ENCODE data around the gene PSG3.
"Not testable (repeated sequence)": the region's sequence is repeated elsewhere in the genome, so short reads cannot be mapped to it uniquely, and the experiment has no call there.

Gene PSG3

DNA sequence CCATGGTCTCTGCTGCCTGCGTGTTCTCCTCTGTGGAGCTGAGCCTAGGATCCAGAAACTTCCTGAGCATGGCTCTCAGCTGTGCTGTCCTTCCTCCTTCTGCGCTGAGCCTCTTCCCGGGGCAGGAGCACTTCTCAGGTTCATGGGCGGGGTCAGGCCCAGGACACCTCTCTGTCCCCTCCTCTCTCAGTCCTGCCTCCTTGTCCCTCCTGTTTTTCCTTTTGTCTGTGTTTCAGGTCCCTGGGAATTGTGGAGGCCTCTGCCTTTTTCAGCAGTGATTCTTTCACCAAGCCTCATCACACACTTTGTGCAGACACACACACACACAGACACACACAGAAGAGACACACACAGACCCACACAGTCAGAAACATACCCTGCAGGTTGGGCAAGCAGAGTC lies at the start of gene PSG3:
TSS of gene PSG3 (minus strand) at position 101 of the 400 bp plus-strand sequence. CDS start at position 4, 97 bp downstream.
- H3K4me3 Mint-ChIP-seq; H3K4me1 Mint-ChIP-seq (ENCODE audit: low read depth); H3K27ac Mint-ChIP-seq; H3K36me3 Mint-ChIP-seq (ENCODE audit: low read depth); H3K9me3 Mint-ChIP-seq; DNase-seq: not testable (repeated sequence)
- H3K27me3 Mint-ChIP-seq, result peaks cover 31% of the 10 kb centered on the region

DNA sequence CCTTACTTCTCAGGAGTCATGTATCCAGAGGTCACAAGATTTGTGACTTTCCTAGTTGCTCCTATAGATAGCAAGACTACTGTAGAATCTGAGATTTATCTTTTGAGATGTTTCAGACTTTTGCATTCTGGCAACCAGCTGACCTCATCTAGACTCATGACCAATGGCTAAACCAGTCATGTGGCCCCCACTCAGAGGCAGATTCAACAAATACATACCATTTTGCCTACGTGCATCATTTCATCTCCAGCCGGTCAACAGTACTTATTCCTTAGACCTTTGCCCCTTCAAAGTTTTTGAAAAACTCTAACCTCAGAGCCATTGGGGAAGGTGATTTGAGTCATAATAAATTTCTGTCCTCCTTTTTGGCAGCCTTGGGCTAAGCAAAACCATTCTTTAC lies 48.5 kb upstream of the PSG3 start:
- not testable (repeated sequence) for H3K27ac Mint-ChIP-seq; H3K4me1 Mint-ChIP-seq (ENCODE audit: low read depth); H3K27me3 Mint-ChIP-seq

DNA sequence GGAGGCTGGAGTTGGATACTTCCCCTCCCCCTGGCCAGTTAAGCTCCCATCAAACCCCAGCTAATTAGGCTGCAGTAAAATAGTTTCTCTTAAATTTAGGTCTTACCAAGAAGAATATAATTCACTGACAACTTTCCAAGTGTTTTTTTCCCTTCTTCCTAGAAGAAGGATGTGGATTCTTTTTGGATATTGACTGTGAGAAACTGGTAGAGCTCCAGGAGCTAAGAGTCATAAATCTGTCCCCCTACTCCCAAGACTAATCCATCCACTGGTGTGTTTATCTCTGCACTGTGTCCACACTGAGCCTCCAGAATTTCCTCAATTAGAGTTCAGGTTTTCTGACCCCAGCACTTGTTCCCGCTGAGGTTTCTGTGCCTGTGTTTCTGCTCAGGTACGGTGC lies 47.5 kb upstream of the PSG3 start:
- not testable (repeated sequence) for H3K27me3 Mint-ChIP-seq; H3K27ac Mint-ChIP-seq; H3K9me3 Mint-ChIP-seq; H3K4me3 Mint-ChIP-seq; H3K36me3 Mint-ChIP-seq (ENCODE audit: low read depth); DNase-seq; H3K4me1 Mint-ChIP-seq (ENCODE audit: low read depth)

More for the DNA sequence above, 48.5 kb upstream of the PSG3 start:
- H3K36me3 Mint-ChIP-seq (ENCODE audit: low read depth); H3K4me3 Mint-ChIP-seq; DNase-seq: not testable (repeated sequence)
- H3K9me3 Mint-ChIP-seq, result peaks cover 18% of the 10 kb centered on the region

DNA sequence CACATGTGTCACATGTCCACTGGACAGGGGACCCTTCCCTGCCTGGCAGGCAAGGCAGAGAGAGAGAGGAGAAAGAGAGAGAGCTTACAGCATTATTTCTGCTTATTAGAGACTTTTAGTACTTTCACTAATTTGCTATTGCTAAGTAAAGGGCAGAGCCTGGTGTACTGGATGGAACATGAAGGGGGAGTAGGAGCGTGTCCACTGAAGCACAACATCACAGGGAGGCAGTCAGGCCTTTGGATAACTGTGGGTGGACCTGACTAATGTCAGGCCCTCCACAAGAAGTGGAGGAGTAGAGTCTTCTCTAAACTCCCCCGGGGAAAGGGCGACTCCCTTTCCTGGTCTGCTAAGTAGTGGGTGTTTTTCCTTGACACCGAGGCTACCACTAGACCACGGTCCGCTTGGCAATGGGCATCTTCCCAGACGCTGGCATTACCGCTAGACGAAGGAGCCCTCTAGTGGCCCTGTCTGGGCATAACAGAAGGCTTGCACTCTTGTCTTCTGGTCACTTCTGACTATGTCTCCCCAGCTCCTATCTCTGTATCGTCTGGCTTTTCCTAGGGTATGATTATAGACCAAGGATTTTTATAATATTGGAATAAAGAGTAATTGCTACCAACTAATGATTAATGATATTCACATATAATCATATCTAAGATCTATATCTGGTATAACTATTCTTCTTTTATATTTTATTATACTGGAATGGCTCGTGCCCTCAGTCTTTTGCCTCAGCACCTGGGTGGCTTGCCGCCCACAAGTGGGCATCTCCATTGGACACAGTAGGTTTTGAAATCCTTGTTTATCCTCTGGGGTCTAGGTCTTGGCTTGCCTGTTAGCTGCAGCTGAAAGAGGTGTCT lies 36.7 kb upstream of the PSG3 start:
- not testable (repeated sequence) for H3K4me1 Mint-ChIP-seq (ENCODE audit: low read depth); H3K4me3 Mint-ChIP-seq; H3K27ac Mint-ChIP-seq; H3K36me3 Mint-ChIP-seq (ENCODE audit: low read depth); H3K9me3 Mint-ChIP-seq
- peak; percentile 41 for DNase-seq
- H3K27me3 Mint-ChIP-seq, result peaks cover 40% of the 10 kb centered on the region

DNA sequence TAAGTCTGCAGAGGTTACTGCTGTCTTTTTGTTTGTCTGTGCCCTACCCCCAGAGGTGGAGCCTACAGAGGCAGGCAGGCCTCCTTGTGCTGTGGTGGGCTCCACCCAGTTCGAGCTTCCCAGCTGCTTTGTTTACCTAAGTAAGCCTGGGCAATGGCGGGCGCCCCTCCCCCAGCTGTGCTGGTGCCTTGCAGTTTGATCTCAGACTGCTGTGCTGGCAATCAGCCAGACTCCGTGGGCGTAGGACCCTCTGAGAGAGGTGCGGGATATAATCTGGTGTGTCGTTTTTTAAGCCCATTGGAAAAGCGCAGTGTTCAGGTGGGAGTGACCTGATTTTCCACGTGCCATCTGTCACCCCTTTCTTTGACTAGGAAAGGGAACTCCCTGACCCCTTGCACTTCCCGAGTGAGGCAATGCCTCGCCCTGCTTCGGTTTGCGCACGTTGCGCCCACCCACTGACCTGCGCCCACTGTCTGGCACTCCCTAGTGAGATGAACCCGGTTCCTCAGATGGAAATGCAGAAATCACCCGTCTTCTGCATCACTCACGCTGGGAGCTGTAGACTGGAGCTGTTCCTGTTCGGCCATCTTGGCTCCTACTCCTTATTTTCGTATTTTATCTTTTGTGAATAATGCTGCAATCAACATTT lies 34.4 kb upstream of the PSG3 start:
- not testable (repeated sequence) for H3K4me1 Mint-ChIP-seq (ENCODE audit: low read depth); H3K36me3 Mint-ChIP-seq (ENCODE audit: low read depth); DNase-seq; H3K27ac Mint-ChIP-seq; H3K9me3 Mint-ChIP-seq; H3K4me3 Mint-ChIP-seq
- peaks cover 32% of the 10 kb centered on the region for H3K27me3 Mint-ChIP-seq

- H3K36me3 Mint-ChIP-seq (ENCODE audit: low read depth); H3K9me3 Mint-ChIP-seq; H3K27ac Mint-ChIP-seq; H3K4me3 Mint-ChIP-seq; DNase-seq; H3K4me1 Mint-ChIP-seq (ENCODE audit: low read depth): not testable (repeated sequence)
- peaks cover 13% of the 10 kb centered on the region for H3K27me3 Mint-ChIP-seq
Observed at GRCh38 chr19:42767319-42767718, 27.0 kb upstream of the PSG3 start.

DNA sequence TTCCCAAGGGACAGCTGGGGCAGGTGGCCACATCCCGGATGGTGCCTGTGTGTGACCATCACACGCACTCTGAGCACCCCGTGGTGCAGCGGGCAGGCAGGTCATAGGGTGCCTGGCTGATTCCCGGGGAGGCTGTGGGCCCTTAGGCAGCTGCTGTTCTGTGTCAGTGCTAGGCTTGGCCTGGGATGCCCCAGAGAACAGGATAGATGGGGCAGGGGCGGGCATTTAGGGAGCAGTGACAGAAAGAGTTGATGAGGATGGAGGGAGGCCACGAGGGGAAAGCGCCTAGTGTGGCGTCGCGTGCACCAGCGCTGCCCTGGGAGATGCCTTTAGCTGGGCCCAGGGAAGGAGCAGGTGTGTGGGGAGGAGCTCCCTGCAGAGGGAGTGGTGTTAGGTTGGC lies 26.6 kb upstream of the PSG3 start:
- H3K36me3 Mint-ChIP-seq (ENCODE audit: low read depth); DNase-seq; H3K4me3 Mint-ChIP-seq; H3K9me3 Mint-ChIP-seq; H3K27ac Mint-ChIP-seq; H3K4me1 Mint-ChIP-seq (ENCODE audit: low read depth): not testable (repeated sequence)
- H3K27me3 Mint-ChIP-seq, result peaks cover 13% of the 10 kb centered on the region

GRCh38 chr19:42764836-42765235 lies 24.6 kb upstream of the PSG3 start:
- Mint-ChIP-seq H3K9me3 (no peaks in the 10 kb centered on the region), H3K36me3 (ENCODE audit: low read depth) (no peaks in the 10 kb centered on the region), H3K27me3 (peaks cover 13% of the 10 kb centered on the region), H3K27ac (no peak overlapping the region), H3K4me1 (ENCODE audit: low read depth) (no peaks in the 10 kb centered on the region), H3K4me3 (no peak overlapping the region)
- no peak for DNase-seq

DNA sequence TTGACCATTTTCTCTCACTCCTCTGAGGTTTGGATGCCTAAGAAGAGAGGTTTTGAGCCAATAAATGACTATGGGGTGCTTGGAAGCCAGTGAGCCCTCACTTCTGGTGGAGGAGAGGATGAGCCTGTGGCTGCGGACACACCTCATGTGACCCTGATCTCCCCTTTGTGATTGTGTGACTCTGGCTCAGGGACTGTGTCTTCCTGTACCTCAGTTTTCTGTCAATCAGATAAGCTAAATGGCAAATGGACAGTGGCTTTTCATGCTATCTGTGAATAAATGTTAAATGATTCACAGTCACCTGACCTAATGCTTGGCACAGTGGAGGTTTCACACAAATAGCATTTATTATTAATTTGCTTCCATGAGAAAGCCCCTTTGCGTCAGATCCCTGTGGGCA lies 22.5 kb upstream of the PSG3 start:
- H3K9me3 Mint-ChIP-seq, result no peaks in the 10 kb centered on the region
- H3K27me3 Mint-ChIP-seq, result peaks cover 13% of the 10 kb centered on the region
- no peak for DNase-seq
- H3K36me3 Mint-ChIP-seq (ENCODE audit: low read depth), result no peaks in the 10 kb centered on the region
- no peaks in the 10 kb centered on the region for H3K4me1 Mint-ChIP-seq (ENCODE audit: low read depth)
- no peak overlapping the region for H3K4me3 Mint-ChIP-seq
- H3K27ac Mint-ChIP-seq, result no peak overlapping the region

DNA sequence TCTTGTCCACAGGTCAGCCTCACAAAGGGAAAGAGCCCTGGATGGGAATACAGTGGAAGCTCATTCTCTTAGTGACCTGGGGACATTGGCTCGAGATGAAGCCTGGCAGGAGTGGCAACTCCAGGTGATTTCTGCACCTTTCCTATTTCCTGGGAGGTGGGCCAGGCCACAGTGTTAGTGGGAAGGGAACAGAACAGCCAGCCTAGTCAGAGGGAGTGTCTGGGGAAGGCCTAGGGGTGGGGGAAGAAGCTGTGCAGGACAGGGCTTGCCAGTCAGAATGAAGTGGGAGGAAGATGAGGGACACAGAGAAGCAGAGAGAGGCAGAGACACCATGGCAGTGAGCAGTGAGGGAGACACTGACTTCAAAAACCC lies 21.6 kb upstream of the PSG3 start:
- H3K36me3 Mint-ChIP-seq (ENCODE audit: low read depth); DNase-seq: not testable (repeated sequence)
- peaks cover 13% of the 10 kb centered on the region for H3K27me3 Mint-ChIP-seq

DNA sequence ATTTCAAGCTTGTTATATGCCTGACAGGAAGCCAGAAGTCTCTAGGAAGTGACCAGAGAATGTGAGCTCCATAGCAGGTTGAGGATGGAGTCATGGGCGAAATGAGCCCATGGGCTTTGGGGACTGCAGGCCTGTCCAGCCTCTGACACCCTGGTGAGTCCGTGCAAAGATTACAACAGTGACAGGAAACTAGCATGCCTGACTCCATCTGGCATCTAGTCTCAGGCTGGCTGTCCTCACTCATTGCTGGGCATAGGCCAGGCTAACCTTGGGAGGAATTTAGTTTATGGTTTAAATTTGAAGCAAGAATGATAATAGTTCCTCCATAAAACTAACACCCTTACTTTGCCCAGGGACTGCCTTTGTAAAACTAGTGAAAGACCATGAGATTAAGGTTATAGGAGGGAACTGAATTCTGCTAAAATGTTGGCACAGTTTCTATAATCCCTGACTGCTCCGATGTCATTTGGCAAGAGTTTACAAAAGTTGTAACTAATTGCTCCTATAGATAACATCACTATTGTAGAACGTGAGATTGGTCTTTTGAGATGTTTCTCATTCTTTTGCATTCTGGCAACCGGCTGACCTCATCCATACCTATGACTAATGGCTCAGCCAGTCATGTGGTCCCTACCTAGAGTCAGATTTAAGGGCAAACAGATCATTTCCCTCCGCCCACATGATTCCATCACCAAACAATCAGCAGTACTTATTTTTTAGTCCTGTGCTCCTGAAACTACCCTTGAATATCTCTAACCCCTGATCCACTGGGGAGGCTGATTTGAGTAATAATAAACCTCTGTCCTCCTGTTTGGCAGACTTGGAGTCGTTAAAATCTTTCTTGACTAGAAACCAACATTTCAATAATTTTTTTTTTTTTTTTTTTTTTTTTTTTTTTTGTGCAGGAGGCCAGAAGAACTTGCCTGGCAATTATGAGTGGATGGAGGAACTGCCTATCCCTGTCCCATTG lies 21.0 kb upstream of the PSG3 start:
- not testable (repeated sequence) for H3K9me3 Mint-ChIP-seq; H3K36me3 Mint-ChIP-seq (ENCODE audit: low read depth); DNase-seq; H3K4me1 Mint-ChIP-seq (ENCODE audit: low read depth); H3K4me3 Mint-ChIP-seq; H3K27me3 Mint-ChIP-seq; H3K27ac Mint-ChIP-seq

More for the DNA sequence above, 21.6 kb upstream of the PSG3 start:
- not testable (repeated sequence) for H3K27ac Mint-ChIP-seq; H3K9me3 Mint-ChIP-seq; H3K4me3 Mint-ChIP-seq; H3K4me1 Mint-ChIP-seq (ENCODE audit: low read depth)

GRCh38 chr19:42758667-42759066 lies 18.4 kb upstream of the PSG3 start:
- not testable (repeated sequence) for H3K36me3 Mint-ChIP-seq (ENCODE audit: low read depth); H3K27ac Mint-ChIP-seq; H3K4me1 Mint-ChIP-seq (ENCODE audit: low read depth); H3K27me3 Mint-ChIP-seq; DNase-seq; H3K9me3 Mint-ChIP-seq; H3K4me3 Mint-ChIP-seq

GRCh38 chr19:42752246-42752645 lies 12.0 kb upstream of the PSG3 start:
- not testable (repeated sequence) for H3K27ac Mint-ChIP-seq

DNA sequence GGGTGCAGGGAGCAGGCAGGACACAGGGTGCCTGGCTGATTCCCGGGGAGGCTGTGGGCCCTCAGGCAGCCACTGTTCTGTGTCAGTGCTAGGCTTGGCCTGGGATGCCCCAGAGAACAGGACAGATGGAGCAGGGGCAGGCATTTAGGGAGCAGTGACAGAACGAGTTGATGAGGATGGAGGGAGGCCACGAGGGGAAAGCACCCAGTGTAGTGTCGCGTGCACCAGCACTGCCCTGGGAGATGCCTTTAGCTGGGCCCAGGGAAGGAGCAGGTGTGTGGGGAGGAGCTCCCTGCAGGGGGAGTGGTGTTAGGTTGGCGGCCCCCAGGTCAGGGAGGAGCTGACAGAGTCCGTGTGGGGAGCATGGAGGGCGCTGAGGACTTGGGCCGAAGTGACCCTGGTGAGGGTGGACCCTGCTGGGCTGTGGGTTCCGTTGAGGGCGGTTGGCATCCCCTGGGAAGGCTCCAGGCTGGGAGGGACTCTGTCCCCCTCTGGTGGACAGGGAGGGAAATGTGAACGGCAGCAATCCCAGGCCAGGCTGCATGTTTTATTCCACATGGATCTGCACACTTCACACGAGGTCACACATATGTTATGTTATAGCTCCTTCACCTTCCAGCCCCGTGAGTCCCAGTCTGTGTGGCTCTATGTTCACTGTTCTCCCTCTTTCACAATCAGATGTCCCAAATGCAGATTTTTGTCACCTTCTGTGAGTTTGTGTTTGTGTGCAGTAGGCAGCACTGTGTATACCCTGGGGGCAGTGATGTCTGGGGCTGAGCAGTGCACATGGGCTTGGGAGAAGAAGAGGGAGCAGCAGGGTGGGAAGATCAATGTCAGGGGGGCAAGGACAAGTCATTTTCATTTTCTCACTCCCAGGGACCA lies 1.7 kb upstream of the PSG3 start:
- H3K36me3 Mint-ChIP-seq (ENCODE audit: low read depth); H3K27ac Mint-ChIP-seq; H3K9me3 Mint-ChIP-seq; DNase-seq; H3K4me1 Mint-ChIP-seq (ENCODE audit: low read depth); H3K4me3 Mint-ChIP-seq: not testable (repeated sequence)
- peaks cover 32% of the 10 kb centered on the region for H3K27me3 Mint-ChIP-seq

More at GRCh38 chr19:42752246-42752645, 12.0 kb upstream of the PSG3 start:
- H3K27me3 Mint-ChIP-seq, result peaks cover 22% of the 10 kb centered on the region
- not testable (repeated sequence) for DNase-seq; H3K9me3 Mint-ChIP-seq; H3K36me3 Mint-ChIP-seq (ENCODE audit: low read depth); H3K4me1 Mint-ChIP-seq (ENCODE audit: low read depth); H3K4me3 Mint-ChIP-seq
